MCF 10A (cell line): ENCODE data around the gene RCL1. TPM values are rescaled to one million over a fixed set of nuclear protein-coding genes. Genes with fewer than 3 reads are reported as not detected.
A peak's percentile ranks its signal among the peaks of the same experiment; 100 is the strongest.

Source experiments
- BruUV-seq: library from RNA; stranded (reverse); fragments of 400-500 nt; replicated peaks from 2 replicates; lab custom pipeline; 2021; lab: Mats Ljungman, UMichigan
- CTCF ChIA-PET: fragments of 300-600 bp; sonication (Branson Sonifier 250); formaldehyde crosslinking; extraction: SDS; loops from one replicate; lab custom pipeline; 2021; ENCODE audit warnings: antibody characterized with exemption, inconsistent platforms; lab: Yijun Ruan, JAX
- POLR2A ChIA-PET: fragments of 300-600, 350-650 bp; sonication (Branson Sonifier 250); formaldehyde crosslinking; extraction: SDS; loops from one replicate; lab custom pipeline; 2020; ENCODE audit warnings: antibody characterized with exemption, inconsistent platforms; lab: Yijun Ruan, JAX
- DNase-seq: peaks from one replicate; pipeline ENCODE4 v3.0.0-alpha.2; 2018; ENCODE audit not compliant: unreplicated experiment
- H3K27ac Mint-ChIP-seq: one replicate; pipeline ENCODE4 v1.8.0; 2022; ENCODE audit warnings: mild to moderate bottlenecking, low read depth, mixed read lengths; ENCODE audit not compliant: unreplicated experiment
- H3K27me3 Mint-ChIP-seq: one replicate; pipeline ENCODE4 v1.8.0; 2022; ENCODE audit warnings: mixed read lengths; ENCODE audit not compliant: insufficient read depth, unreplicated experiment
- H3K36me3 Mint-ChIP-seq: one replicate; pipeline ENCODE4 v1.8.0; 2022; ENCODE audit warnings: mild to moderate bottlenecking, moderate library complexity, mixed read lengths; ENCODE audit not compliant: insufficient read depth, unreplicated experiment
- H3K4me1 Mint-ChIP-seq: one replicate; pipeline ENCODE4 v1.8.0; 2022; ENCODE audit warnings: mixed read lengths; ENCODE audit not compliant: insufficient read depth, unreplicated experiment
- H3K4me3 Mint-ChIP-seq: one replicate; pipeline ENCODE4 v1.8.0; 2022; ENCODE audit warnings: mild to moderate bottlenecking, moderate library complexity, mixed read lengths; ENCODE audit not compliant: unreplicated experiment
- H3K9me3 Mint-ChIP-seq: one replicate; pipeline ENCODE4 v1.8.0; 2022; ENCODE audit warnings: mixed read lengths; ENCODE audit not compliant: unreplicated experiment
- CTCF ChIP-seq: fragments of 200-600 bp; IDR thresholded peaks from one replicate; pipeline ENCODE4 v1.8.0; 2022; ENCODE audit warnings: antibody characterized with exemption, mild to moderate bottlenecking; ENCODE audit not compliant: unreplicated experiment
- intact Hi-C: fragments of 100-400 bp; cut with micrococcal nuclease; formaldehyde crosslinking; loops from 2 replicates; pipeline ENCODE4 v1.14.1; 2022
- total RNA-seq: library from RNA; stranded (reverse); gene quantifications from 2 replicates; pipeline ENCODE4 v1.2.3, GENCODE V29; 2022

Gene RCL1
- total RNA-seq, 1 experiment from 2014 or later = 27.8 TPM

GRCh38 chr9:4887556-4887955, 94.8 kb downstream of the RCL1 start:
- peaks cover 3% of the 10 kb centered on the region for H3K36me3 Mint-ChIP-seq
- ChIA-PET CTCF (interaction anchor here (0.7 to 1.8 kb wide), 4 partner anchors 17 to 100 kb away, joined by 3 to 5 read pairs (median 4); no protein-coding TSS in a partner anchor), POLR2A (interaction anchor here (0.7 to 1.0 kb wide), 4 partner anchors 15 to 1309 kb away, joined by 3 to 4 read pairs (median 3); no protein-coding TSS in a partner anchor)
- no TSS peak for BruUV-seq
- peak; percentile 87 for DNase-seq
- TF ChIP-seq CTCF = no peak
- H3K4me3 Mint-ChIP-seq = peak overlapping the region; percentile 5
- H3K27ac Mint-ChIP-seq = peak overlapping the region; percentile 36
- no peaks in the 10 kb centered on the region for H3K9me3 Mint-ChIP-seq
- intact Hi-C loops = no loop called here
- peaks cover 10% of the 10 kb centered on the region for H3K4me1 Mint-ChIP-seq
- no peaks in the 10 kb centered on the region for H3K27me3 Mint-ChIP-seq

- Mint-ChIP-seq H3K27ac (no peak overlapping the region), H3K9me3 (no peaks in the 10 kb centered on the region), H3K4me1 (peaks cover 25% of the 10 kb centered on the region), H3K36me3 (peaks cover 6% of the 10 kb centered on the region), H3K27me3 (no peaks in the 10 kb centered on the region), H3K4me3 (no peak overlapping the region)
- POLR2A ChIA-PET = no interaction called here
- TF ChIP-seq CTCF = no peak
- DNase-seq = no peak
- CTCF ChIA-PET = interaction anchor here (0.7 to 0.8 kb wide), 2 partner anchors 92 to 127 kb away, joined by 3 read pairs; no protein-coding TSS in a partner anchor
- BruUV-seq = no TSS peak
- intact Hi-C loops = no loop called here
Measured at GRCh38 chr9:4890242-4890641, 97.5 kb downstream of the RCL1 start.

- no peak for TF ChIP-seq CTCF
- peaks cover 25% of the 10 kb centered on the region for H3K4me1 Mint-ChIP-seq
- no TSS peak for BruUV-seq
- ChIA-PET POLR2A (no interaction called here), CTCF (interaction anchor here (0.6 to 0.8 kb wide), 3 partner anchors 93 to 136 kb away, joined by 3 read pairs; no protein-coding TSS in a partner anchor)
- H3K36me3 Mint-ChIP-seq = peaks cover 6% of the 10 kb centered on the region
- no peaks in the 10 kb centered on the region for H3K9me3 Mint-ChIP-seq
- no peak for DNase-seq
- intact Hi-C loops = no loop called here
- no peaks in the 10 kb centered on the region for H3K27me3 Mint-ChIP-seq
- no peak overlapping the region for H3K4me3 Mint-ChIP-seq
- no peak overlapping the region for H3K27ac Mint-ChIP-seq
Measured at GRCh38 chr9:4890929-4891328, 98.2 kb downstream of the RCL1 start.

GRCh38 chr9:4891674-4892073, 98.9 kb downstream of the RCL1 start:
- no peaks in the 10 kb centered on the region for H3K9me3 Mint-ChIP-seq
- no peak for TF ChIP-seq CTCF
- no peak overlapping the region for H3K4me3 Mint-ChIP-seq
- intact Hi-C loops = no loop called here
- ChIA-PET POLR2A (no interaction called here), CTCF (no interaction called here)
- DNase-seq = no peak
- no peak overlapping the region for H3K27ac Mint-ChIP-seq
- H3K36me3 Mint-ChIP-seq = peaks cover 6% of the 10 kb centered on the region
- no TSS peak for BruUV-seq
- H3K27me3 Mint-ChIP-seq = no peaks in the 10 kb centered on the region
- H3K4me1 Mint-ChIP-seq = peaks cover 25% of the 10 kb centered on the region
